T47D (cell line): ENCODE data around the gene FRMD5.
A peak's percentile ranks its signal among the peaks of the same experiment; 100 is the strongest.

ENCODE experiments used
- DNase-seq, 2 experiments: peaks; one replicate each; pipeline versions ENCODE4 v3.0.0 to v3.0.0-alpha.2; 2011 to 2012; ENCODE audit warnings: low read depth in 1 of 2, low spot score in 1 of 2
- JUND ChIP-seq: IDR thresholded peaks from 2 replicates; pipeline ENCODE4 v1.6.1; 2012; ENCODE audit warnings: low read depth
- in situ Hi-C: cut with HindIII; loops from 2 replicates; pipeline ENCODE4 v1.10.0; 2016; ENCODE audit warnings: low sequenced_read_pairs, low pct_unique_long_range_greater_than_20kb

FRMD5 gene

DNA sequence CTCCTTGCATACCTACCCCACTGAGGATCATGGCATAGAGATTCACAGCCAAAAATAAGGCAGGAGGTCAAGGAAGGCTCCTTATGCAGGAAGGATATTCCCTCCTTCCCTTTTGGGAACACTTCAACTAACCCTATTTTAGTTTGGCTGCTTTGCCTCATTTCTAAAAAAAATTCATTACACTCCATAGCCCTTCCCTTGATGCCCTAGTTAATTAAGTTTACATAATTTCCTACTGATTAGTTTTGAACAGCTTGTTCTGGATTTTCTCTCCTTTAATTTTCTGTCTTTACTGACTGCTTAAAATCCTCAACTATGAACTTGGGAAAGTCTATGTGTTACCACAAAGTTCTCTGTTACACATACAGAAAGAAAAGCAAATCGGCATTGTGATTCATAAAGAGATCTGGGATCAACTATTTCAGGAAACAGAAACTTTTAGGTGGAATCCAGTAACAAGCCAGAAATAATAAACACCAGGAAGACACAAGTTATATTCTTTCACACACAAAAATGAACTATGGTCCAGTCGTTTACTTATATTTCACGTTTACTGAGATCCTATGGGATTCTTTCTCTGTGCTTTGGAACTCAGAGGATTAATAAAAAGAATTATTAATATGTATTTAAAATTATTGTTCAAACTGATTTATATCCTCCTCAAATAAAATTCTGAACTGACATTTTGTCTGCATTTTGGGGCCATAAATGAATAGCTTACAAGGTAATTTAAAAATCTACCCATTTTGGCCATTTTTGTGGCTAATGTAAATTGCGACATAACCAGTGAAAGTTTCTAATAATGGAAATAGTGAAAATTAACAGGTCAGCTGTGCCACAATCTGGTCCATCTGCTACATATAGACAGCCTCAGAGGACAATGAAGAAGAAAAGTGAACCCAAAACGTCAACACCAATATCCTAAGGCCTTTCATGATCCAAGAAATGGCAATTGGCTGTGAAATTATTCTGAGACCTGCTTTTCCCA lies 113.8 kb downstream of the FRMD5 start:
- no peak for DNase-seq
- TF ChIP-seq JUND: no peak
- in situ Hi-C loops: no loop called here

DNA sequence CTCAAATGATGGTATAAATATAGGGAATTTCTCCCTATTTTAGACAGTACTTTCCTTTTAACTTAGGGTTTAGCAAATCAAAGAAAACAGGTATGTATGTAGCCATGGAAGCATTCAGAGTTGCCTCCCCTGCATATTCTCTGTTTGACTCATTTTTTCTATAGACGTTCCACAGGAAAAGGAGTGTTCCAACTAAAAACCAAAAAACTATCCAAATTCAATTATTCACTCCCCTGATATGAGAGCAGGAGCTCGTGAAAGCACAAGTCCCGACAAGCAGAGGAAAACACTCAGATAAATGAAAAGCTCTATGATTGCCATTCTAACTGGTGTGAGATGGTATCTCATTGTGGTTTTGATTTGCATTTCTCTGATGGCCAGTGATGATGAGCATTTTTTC lies 119.5 kb downstream of the FRMD5 start:
- TF ChIP-seq JUND: no peak
- in situ Hi-C loops: no loop called here
- no peak for DNase-seq

DNA sequence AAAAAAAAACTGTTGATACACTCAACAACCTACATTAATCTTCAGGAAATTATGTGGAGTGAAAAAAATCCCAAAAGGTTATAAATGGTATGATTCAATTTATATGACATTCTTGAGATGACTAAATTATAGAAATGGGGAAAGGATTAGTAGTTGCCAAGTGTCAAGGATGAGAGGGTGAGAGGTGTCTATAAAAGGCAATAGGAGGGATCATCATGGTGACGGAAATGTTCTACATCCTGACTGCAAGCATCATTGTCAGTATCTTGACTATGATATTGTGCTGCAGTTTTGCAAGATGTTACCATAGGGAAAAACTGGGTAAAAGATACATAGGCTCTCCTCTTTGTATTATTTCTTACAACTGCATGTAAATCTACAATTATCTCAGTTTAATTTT lies 125.6 kb downstream of the FRMD5 start:
- no peak for DNase-seq

DNA sequence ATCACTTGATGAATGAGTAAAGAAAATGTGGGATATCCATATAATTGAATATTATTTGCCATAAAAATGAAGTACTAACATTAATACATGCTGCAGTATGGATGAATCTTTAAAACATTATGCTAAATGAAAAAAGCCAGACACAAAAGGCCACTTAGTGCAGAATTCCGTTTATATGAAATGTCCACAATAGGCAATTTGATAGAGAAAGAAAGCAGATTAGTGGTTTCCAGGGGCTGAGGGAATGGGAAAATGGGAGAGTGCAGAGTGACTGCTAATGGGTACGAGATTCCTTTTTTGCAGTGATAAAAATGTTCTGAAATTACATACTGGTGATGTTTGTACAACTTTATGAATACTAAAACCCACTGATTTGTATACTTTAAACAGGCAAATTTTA lies 126.7 kb downstream of the FRMD5 start:
- DNase-seq: no peak
- no peak for TF ChIP-seq JUND
- in situ Hi-C loops: no loop called here

More for the DNA sequence above, 125.6 kb downstream of the FRMD5 start:
- no peak for TF ChIP-seq JUND
- in situ Hi-C loops: no loop called here

DNA sequence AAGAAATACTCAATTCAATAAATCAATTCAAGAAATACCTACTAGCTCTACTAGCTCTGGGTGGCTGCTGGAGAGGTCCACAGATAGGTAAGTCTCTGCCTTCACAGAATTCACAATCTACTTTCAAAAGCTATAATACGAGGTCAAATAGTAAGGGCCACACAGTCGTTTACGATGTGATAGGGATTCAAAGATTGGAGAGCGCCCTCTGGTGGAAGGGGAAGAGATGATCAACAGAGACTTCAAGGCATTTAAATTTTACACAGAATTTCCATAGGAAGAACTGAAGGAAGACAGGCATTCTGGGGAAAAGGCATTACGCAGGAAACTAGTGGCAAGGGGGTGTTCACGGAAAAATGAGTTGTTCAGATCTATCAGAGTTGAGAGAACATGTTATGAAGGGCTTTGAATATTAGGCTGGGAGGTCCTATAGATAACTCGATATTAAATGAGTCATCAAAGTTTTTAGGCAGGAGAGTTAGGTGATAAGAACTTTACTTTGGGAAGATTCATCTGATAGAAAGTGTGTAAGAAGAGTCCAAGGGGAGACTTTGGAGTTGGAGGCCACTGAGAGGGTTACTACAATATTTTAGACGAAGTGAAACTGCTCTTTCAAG lies 128.8 kb downstream of the FRMD5 start:
- peak; percentile 22 to 83 for DNase-seq
- no peak for TF ChIP-seq JUND
- in situ Hi-C loops: no loop called here

DNA sequence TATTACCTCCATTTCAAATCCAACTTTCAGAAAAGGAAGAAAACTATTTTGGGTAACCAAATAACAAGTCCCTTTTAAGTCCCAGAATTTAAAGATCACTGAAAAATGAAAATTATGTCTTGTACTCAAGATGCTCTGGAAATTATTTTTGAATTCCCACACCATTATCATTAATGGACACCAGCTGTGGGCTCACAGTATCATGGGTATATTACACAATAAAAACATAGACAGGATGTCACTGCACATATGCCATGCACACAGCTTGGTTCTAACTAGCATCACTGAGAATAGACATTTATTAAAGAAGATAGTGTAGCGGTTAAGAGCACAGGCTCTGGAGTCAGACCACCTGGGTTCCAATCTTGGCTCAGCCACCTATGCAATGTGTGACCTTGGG lies 130.4 kb downstream of the FRMD5 start:
- in situ Hi-C loops: no loop called here
- TF ChIP-seq JUND: no peak
- no peak for DNase-seq

DNA sequence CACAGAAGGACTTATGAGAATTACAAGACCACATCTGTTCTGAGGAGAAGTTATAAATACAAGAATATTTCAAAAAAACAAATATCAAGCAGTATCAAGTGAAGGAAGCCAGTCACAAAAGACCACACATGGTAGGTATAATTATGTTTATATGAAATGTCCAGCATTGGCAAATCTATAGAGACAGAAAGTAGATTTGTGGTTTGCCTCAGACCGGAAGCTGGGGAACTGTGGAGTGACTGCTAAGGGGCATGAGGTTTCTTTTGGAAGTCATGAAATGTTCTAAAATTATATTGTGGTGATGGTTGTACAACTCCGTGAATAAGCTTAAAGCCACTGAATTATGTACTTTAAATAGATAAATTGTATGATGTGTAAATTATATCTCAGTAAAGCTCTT lies 136.9 kb downstream of the FRMD5 start:
- no peak for DNase-seq
- in situ Hi-C loops: no loop called here
- no peak for TF ChIP-seq JUND

DNA sequence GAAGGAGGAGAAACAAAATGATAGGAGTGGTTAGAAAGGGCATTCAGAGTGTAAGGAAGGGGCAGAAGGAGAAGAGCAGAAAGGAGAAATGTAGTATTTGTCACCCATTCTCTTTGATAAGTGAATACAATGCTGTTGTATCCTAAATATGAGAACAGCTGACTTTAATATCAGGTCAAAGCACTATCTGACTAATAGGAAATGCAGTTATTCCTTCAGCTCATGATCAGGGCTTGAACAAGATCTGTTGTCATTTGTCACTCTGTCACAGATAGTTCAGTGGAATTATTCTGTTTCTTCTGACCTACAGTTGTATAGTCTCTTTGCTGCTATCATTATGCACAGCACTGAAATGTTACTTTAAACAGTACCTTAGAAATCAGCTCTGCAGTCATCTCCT lies 149.4 kb downstream of the FRMD5 start:
- no peak for DNase-seq
- in situ Hi-C loops: no loop called here
- TF ChIP-seq JUND: no peak

DNA sequence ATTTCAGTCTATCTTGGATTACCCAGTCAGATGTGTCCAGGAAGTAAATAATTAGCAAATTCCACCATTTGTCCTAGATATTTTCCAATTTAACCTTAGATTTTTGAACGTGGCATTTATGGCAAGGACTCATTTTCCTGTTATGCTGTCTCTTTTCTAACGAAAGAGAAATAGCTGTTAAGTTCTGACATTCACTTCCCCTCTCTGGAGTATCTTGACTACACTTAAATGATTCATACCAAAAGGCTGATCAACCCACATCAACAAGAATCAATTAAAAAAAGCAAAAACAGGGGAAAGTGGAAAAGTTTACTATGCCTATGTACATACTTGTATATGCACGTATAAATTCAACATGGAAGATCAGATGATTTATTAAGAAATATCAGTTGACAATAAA lies 149.9 kb downstream of the FRMD5 start:
- DNase-seq: no peak
- TF ChIP-seq JUND: no peak
- in situ Hi-C loops: no loop called here

DNA sequence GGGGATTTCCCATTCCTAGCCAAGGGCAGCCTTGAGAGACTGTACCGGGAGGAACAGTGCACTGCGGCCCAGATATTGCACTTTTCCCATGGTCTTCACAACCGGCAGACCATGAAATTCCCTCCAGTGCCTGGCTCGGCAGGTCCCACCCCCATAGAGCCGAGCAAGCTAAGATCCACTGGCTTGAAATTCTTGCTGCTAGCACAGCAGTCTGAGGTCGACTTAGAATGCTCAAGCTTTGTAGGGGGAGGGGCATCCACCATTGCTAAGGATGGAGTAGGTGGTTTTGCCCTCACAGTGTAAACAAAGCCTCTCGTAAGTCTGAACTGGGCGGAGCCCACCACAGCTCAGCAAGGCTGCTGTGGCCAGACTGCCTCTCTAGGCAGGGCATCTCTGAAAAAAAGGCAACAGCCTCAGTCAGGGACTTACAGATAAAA lies 156.3 kb downstream of the FRMD5 start:
- no peak for DNase-seq
- TF ChIP-seq JUND: no peak
- in situ Hi-C loops: no loop called here

DNA sequence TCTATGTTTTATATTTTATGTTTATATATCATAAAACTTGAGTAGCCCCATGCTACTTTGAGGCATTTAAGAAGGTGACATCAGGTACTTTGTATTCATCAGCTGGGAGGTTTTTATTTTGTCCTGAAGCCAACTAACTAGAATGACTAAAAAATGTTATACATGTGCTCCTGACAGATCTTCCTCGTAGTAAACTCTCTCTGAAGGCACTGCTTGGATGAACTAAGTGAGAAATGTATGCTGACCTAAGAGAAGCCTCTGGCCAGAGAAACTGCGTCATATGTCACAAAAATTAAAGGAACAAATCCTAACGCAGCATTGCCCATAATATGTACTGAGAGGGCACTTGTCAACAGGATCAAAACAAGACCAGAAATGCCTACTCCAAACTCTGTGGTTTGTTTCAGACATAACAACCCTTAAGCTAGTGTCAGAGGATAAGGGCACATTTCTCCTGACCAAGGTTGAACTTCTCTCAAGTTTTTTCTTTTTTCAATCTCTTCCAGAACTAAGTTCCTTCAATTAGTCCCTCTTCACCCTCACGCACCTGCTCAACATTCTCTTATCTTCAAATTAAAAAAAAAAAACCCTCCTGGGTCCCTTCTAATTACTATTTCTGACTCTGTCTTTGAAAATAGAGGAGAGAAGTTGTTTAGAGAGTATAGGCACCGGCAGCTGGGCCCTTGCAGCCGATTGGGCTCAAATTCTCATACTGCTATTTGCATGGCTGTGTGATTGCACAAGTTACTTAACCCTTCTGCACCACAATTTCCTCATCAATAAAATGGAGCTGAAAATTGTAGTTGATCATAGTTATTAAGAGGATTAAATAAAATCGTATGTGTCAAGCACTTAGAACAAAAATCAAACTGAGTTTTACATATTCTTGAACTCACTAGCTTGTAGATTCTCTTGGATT lies 159.0 kb downstream of the FRMD5 start:
- no peak for DNase-seq
- in situ Hi-C loops: no loop called here
- TF ChIP-seq JUND: no peak

DNA sequence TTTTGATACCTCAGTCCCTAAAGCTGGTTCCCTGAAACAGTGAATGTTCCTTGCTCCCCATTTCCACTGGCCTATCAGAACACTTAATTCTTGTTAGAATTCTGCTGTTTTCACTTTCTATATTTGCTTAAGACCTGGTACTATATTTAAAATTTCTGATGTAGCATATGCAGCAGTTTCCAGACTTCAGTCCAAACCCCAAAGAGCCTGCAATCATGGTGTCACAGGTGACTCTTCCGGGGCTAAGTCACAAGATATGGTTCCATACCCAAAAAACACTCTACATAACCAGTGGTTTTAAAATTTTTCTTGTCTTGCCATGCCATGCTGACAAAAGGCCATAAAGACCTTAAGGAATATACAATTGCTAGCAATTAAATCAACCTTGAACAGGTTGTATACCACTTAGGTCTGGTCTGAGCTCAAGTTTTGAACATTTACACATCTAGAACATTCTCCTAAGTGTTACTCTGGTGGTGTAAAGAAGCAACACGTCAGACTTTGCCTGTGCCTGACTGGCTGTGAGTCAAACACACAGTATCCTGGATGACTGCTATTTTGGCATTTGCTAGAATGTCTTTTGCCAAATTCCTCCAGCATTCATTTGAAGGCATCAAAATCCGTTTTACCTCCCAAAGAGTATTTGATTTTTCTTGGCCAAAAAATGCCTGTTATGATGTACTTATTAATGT lies 160.0 kb downstream of the FRMD5 start:
- TF ChIP-seq JUND: no peak
- in situ Hi-C loops: no loop called here
- DNase-seq: no peak
